OCI-LY1 (cell line): ENCODE data around the gene SPRR2B.

Source experiments
- CTCF ChIP-seq: fragments of 200-600 bp; sonication (generic), shearing (Covaris generic); IDR thresholded peaks from 2 replicates; pipeline ENCODE4 v1.5.1; 2017; ENCODE audit warnings: mild to moderate bottlenecking, antibody characterized with exemption, low read length, moderate library complexity, mixed read lengths
- EZH2 ChIP-seq: fragments of 200-600 bp; sonication (generic), shearing (Covaris generic); IDR thresholded peaks from 2 replicates; pipeline ENCODE4 v1.8.0; 2017; ENCODE audit warnings: borderline replicate concordance, mixed run types, mild to moderate bottlenecking, antibody characterized with exemption, low read length, moderate library complexity, mixed read lengths

- TF ChIP-seq EZH2: no peak
- no peak for TF ChIP-seq CTCF
Measured at GRCh38 chr1:153049211-153049610, 22.2 kb downstream of the SPRR2B start.
